ENCODE data around the gene GRIA4.

DNA sequence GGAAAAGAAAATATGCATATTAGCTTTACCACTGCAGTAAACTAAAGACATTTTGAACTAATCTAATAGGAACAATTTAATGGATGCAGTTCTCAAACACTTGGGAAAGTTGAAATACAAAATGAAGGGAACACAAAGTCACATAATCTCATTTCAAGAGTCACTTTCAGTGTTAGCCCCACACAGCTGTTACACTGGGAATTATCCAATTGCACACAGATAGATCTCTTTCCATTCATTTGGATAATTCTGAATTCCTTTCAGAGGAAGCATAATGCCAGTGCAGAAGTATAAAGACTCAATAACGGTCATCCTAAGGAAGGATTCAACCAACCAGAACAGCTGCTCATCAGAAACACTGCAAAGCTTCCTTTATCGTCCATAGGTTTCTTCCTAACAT, 173.3 kb downstream of the GRIA4 start:
- TF ChIP-seq, protein P1, sequence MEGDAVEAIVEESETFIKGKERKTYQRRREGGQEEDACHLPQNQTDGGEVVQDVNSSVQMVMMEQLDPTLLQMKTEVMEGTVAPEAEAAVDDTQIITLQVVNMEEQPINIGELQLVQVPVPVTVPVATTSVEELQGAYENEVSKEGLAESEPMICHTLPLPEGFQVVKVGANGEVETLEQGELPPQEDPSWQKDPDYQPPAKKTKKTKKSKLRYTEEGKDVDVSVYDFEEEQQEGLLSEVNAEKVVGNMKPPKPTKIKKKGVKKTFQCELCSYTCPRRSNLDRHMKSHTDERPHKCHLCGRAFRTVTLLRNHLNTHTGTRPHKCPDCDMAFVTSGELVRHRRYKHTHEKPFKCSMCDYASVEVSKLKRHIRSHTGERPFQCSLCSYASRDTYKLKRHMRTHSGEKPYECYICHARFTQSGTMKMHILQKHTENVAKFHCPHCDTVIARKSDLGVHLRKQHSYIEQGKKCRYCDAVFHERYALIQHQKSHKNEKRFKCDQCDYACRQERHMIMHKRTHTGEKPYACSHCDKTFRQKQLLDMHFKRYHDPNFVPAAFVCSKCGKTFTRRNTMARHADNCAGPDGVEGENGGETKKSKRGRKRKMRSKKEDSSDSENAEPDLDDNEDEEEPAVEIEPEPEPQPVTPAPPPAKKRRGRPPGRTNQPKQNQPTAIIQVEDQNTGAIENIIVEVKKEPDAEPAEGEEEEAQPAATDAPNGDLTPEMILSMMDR (IDR thresholded peaks at IDR 0.05; ENCODE audit: low read depth, low read length, missing input control): no peak
- TF ChIP-seq, protein P2, sequence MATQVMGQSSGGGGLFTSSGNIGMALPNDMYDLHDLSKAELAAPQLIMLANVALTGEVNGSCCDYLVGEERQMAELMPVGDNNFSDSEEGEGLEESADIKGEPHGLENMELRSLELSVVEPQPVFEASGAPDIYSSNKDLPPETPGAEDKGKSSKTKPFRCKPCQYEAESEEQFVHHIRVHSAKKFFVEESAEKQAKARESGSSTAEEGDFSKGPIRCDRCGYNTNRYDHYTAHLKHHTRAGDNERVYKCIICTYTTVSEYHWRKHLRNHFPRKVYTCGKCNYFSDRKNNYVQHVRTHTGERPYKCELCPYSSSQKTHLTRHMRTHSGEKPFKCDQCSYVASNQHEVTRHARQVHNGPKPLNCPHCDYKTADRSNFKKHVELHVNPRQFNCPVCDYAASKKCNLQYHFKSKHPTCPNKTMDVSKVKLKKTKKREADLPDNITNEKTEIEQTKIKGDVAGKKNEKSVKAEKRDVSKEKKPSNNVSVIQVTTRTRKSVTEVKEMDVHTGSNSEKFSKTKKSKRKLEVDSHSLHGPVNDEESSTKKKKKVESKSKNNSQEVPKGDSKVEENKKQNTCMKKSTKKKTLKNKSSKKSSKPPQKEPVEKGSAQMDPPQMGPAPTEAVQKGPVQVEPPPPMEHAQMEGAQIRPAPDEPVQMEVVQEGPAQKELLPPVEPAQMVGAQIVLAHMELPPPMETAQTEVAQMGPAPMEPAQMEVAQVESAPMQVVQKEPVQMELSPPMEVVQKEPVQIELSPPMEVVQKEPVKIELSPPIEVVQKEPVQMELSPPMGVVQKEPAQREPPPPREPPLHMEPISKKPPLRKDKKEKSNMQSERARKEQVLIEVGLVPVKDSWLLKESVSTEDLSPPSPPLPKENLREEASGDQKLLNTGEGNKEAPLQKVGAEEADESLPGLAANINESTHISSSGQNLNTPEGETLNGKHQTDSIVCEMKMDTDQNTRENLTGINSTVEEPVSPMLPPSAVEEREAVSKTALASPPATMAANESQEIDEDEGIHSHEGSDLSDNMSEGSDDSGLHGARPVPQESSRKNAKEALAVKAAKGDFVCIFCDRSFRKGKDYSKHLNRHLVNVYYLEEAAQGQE (IDR thresholded peaks at IDR 0.05): no peak
- no peak for TF ChIP-seq TAF1 (conservative IDR thresholded peaks at IDR 0.05)
- no peak for TF ChIP-seq RAD21 (IDR thresholded peaks at IDR 0.05)
- TF ChIP-seq FOXA1 (IDR thresholded peaks at IDR 0.05): no peak
- TF ChIP-seq, protein P3, sequence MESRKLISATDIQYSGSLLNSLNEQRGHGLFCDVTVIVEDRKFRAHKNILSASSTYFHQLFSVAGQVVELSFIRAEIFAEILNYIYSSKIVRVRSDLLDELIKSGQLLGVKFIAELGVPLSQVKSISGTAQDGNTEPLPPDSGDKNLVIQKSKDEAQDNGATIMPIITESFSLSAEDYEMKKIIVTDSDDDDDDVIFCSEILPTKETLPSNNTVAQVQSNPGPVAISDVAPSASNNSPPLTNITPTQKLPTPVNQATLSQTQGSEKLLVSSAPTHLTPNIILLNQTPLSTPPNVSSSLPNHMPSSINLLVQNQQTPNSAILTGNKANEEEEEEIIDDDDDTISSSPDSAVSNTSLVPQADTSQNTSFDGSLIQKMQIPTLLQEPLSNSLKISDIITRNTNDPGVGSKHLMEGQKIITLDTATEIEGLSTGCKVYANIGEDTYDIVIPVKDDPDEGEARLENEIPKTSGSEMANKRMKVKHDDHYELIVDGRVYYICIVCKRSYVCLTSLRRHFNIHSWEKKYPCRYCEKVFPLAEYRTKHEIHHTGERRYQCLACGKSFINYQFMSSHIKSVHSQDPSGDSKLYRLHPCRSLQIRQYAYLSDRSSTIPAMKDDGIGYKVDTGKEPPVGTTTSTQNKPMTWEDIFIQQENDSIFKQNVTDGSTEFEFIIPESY (IDR thresholded peaks at IDR 0.05): no peak
- no peak for TF ChIP-seq HNF4A (conservative IDR thresholded peaks at IDR 0.05)
- TF ChIP-seq, protein P4, sequence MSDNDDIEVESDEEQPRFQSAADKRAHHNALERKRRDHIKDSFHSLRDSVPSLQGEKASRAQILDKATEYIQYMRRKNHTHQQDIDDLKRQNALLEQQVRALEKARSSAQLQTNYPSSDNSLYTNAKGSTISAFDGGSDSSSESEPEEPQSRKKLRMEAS (IDR thresholded peaks at IDR 0.05): no peak
- TF ChIP-seq YY1 (IDR thresholded peaks at IDR 0.05): no peak
- no peak for TF ChIP-seq SP1 (IDR thresholded peaks at IDR 0.05)
- TF ChIP-seq EGR1 (IDR thresholded peaks at IDR 0.05; ENCODE audit: low read depth in 2 of 2): no peak

Measured in liver (tissue), 3 donors.